HG03457 (cell line): ENCODE results near the gene GP5.

Experiments used
- ATAC-seq: cut with Tn5 transposase; IDR thresholded peaks from one replicate; pipeline ENCODE4 v1.9.1; 2021; ENCODE audit warnings: moderate number of reproducible peaks; ENCODE audit not compliant: unreplicated experiment

Gene GP5

GRCh38 chr3:194377708-194378107 lies 21.4 kb downstream of the GP5 start:
- no peak for ATAC-seq

DNA sequence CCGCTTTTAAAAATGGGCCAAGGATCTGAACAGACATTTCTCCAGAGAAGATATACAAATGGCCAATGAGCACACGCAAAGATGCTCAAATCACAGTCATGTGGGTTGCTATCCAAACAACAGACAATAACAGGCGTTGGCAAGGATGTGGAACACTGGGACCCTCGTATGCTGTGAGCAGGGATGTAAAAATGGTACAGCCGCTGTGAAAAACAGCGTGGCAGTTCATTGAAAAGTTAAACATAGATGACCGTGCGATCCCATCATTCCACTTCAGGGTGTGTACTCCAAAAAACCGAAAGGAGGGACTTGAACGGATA lies 22.9 kb downstream of the GP5 start:
- no peak for ATAC-seq

GRCh38 chr3:194375473-194376240 lies 23.4 kb downstream of the GP5 start:
- no peak for ATAC-seq

- ATAC-seq, result no peak
Observed at GRCh38 chr3:194374935-194375334, 24.1 kb downstream of the GP5 start.

- no peak for ATAC-seq
Observed at GRCh38 chr3:194373899-194374298, 25.2 kb downstream of the GP5 start.

DNA sequence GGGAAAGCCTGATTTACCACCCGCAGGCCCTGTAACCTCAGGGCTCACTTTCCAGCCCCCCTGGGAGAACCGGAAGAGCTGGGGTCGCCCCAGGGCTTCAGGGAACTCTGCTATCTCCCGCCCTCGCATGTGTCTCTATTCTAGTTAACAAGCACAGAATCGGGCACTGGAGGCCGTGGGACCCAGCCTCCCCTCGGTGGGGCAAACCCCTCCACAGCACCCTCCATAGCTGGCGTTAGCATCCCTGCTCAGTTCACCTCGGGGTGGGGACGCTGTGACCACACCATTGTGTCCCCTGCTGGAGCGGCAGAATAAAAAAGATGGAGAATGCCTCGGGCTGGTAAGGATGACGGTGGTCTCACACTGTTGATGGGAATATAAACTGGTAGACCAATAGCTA lies 26.0 kb downstream of the GP5 start:
- no peak for ATAC-seq

GRCh38 chr3:194370753-194371152 lies 28.3 kb downstream of the GP5 start:
- no peak for ATAC-seq

DNA sequence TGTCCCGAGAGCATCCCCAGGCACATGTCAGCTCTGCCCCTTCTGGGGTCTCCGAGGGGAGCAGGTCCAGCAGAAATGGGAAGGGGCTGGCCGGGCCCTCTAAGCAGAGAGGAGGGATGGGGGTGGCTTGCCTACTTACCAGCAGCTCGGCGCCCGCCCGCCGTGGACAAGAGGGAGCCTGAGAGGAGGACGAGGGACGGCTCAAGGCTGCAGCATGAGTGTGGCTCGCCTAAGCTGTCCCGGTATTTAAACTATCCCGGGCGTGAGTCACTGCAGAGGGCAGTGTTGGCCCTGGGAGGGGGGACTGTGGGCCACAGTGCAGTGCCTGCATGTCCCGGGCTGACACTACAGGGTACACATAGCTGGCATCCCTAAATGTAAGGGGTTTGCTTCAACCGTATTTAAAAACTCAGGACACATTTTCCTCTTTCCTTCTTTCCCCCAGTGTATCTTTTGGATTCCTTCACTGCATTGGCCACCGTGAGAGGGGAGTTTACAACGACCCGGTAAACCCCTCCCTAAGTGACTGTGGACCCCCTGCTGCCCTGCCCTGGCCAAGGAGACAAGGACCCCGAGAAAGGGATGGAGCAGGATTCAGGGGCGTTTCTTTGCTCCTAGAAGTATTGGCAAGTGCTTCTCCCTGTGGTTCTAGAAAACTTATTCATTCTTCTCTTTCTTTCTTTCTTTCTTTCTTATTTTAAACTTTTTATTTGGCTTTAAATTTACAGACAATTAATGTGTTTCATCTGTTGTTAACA lies 29.4 kb downstream of the GP5 start, which contains the start of gene LRRC15:
LRRC15 (minus strand) TSS at position 222 of the 758 bp plus-strand sequence. CDS start 8,700 bp downstream, outside the sequence.
- ATAC-seq, result no peak

GRCh38 chr3:194368918-194369317 lies 30.1 kb downstream of the GP5 start:
- ATAC-seq, result no peak

GRCh38 chr3:194367992-194368841 lies 30.8 kb downstream of the GP5 start:
- no peak for ATAC-seq

DNA sequence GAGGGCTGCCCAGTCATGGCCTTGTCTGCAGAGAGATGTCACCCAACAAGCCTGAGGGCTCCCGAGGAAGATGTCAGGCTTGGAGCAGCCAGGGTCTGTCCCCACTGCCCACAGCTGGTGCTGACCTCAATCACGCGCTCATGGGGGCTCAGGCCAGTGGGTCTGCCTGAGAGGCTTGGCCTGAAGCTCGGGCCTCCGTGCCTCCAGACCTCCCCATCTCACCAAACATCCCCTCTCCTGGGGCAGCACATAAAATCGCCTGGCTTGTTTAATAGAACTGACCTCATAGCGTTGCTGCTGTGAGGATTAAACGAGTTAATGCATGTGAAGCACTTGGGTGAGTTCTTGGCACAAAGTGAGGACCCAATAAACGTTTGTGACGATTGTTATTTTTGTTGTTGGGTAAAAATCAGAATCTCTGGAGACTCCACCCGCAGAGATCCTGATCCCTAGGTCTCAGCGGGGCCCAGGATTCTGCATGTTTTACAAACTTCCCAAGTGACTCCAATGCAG lies 33.0 kb downstream of the GP5 start:
- no peak for ATAC-seq

GRCh38 chr3:194365526-194365925 lies 33.5 kb downstream of the GP5 start:
- no peak for ATAC-seq

DNA sequence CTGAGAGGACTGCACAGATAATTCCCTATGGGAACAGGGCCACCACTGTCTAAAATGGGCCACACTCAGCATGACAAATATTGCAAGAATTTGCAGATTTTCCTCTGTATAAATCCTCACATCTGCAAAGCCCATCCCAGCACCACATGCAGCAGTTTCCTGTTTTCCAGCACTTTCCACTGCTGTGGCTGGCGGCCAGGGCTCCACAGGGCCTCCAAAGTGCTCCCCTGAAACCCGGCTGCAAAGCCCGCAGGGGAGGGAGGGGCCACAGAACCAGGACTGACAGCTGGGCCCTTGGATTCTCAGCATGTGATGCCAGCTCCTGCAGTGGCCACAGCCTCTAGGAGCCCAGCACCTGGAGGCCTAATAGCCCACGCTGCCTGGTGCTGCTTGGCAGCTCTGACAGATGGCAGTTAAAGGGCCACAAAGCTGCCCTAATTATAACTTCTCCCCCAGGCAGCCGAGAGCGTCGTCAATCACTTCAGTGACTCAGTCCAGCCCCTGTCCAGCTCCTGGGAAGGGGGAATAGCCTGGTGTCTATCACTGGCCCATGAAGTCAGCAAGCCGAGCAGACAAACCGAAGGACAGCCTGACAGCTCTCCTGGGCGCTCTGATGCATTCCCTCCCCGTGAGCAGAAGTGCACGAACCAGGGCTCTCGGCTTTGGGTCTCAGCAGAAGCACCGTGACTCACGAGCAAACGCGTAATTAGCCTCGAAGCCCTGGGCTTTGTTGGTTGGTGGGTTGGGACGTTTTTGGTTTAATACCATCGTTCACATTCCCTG lies 34.2 kb downstream of the GP5 start:
- no peak for ATAC-seq

DNA sequence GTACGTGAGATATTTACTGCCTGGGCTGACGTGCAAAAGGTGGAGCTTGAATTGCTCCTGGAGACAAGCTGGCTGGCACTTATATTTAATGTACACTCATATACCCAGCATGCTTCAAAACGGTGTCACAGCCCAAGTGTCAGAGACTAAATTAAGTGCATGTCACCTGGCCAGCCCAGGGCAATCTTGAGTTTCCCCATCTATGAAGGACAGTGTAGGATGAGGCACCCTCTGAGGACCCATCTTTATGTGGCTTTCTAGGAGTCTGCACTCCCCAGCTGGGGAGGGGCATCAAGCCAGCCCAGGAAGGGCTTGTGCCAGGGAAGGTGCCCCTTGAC lies 34.8 kb downstream of the GP5 start:
- ATAC-seq, result no peak

DNA sequence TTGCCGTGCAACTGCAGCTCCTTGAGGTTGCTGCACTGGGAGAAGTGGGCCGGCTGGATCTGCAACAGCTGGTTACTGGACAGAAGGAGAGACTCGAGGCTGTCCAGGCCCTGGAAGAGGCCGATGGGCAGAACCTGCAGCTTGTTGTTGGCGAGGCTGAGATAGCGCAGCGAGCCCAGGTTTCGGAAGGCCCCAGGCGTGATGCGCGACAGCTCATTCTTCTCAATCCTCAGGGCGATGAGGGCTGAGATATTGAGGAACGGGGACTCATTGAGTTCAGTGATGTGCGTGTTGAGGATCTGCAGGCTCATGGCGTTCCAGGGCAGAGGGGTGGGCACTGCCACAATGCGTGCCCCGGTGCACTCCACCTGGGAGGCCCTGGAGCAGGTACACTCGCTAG lies 38.5 kb downstream of the GP5 start:
- ATAC-seq, result no peak

- ATAC-seq, result no peak
Observed at GRCh38 chr3:194357681-194358080, 41.4 kb downstream of the GP5 start.

- ATAC-seq, result no peak
Observed at GRCh38 chr3:194355379-194355778, 43.7 kb downstream of the GP5 start.

- ATAC-seq, result no peak
Observed at GRCh38 chr3:194354315-194354714, 44.8 kb downstream of the GP5 start.

DNA sequence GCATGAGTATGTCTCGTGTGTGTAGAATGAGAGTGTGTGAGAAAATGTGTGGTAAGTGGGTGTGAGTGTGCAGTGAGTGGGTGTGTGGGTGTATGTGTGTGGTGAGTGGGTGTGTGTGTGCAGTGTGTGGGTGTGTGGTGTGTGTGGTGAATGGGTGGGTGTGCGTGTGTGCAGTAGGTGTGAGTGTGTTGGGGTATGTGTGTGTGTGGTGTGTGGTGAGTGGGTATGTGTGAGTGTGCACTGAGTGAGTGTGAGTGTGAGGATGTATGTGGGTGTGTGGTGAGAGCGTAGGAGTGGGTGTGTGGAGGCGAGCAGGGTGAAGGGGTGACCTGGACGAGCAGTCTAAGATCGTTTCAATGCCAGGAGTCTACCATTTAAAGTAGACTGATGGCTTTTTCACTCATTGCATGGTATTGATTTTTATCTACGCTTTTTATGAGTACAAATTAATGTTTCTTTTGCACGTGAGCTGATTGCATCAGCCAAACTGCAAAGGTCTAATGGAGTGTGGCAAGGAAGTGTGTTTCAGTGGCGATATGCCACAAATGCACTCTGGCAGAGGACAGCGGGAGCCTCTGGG lies 46.3 kb downstream of the GP5 start:
- no peak for ATAC-seq

DNA sequence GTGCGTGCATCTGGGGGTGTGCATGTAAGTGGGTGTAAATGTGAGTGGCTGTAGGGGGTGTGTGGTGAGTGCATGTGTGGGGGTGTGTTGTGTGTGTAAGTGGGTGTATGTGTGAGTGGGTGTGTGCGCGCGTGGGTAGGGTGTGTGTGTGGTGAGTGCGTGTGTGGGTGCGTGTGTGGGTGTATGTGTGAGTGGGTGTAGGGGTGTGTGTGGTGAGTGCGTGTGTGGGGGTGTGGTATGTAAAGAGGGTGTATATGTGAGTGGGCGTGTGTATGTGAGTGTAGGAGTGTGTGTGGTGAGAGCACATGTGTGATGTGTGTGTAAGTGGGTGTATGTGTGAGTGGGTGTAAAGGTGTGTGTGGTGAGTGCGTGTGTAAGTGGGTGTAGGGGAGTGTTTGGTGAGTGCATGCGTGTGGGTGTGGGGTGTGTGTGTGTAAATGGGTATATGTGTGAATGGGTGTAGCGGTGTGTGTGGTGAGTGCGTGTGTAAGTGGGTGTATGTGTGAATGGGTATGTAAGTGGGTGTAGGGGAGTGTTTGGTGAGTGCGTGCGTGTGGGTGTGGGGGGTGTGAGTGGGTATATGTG lies 47.0 kb downstream of the GP5 start:
- no peak for ATAC-seq
